ENCODE data around the gene ANO9.

DNA sequence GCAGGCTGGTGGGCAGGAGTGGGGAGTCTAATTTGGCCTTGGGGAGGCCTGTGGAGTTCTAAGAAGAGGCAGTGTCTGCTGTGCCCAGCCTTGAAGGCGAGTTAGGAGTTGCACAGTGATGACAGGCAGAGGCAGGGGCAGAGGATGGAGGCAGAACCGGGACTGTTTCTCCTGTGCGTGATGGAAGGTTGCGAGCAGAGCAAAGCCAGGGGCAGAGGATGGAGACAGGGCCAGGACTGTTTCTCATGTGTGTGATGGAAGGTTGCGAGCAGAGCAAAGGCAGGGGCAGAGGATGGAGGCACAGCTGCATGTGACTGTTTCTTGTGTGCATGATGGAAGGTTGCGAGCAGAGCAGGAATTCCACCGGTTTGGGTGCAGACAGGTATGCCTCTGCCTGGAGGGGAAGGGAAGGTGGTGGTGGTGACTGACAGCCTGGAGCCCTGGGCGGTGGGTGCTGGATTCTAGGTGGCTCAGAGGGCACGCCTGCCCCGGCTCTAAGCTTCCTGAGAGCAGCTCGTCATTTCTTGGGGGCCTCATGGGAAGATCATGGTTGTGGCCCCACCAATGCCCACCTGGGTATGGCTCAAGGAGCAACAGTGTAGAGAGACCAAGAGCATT lies 63.8 kb downstream of the ANO9 start:
- TF ChIP-seq, protein P1, sequence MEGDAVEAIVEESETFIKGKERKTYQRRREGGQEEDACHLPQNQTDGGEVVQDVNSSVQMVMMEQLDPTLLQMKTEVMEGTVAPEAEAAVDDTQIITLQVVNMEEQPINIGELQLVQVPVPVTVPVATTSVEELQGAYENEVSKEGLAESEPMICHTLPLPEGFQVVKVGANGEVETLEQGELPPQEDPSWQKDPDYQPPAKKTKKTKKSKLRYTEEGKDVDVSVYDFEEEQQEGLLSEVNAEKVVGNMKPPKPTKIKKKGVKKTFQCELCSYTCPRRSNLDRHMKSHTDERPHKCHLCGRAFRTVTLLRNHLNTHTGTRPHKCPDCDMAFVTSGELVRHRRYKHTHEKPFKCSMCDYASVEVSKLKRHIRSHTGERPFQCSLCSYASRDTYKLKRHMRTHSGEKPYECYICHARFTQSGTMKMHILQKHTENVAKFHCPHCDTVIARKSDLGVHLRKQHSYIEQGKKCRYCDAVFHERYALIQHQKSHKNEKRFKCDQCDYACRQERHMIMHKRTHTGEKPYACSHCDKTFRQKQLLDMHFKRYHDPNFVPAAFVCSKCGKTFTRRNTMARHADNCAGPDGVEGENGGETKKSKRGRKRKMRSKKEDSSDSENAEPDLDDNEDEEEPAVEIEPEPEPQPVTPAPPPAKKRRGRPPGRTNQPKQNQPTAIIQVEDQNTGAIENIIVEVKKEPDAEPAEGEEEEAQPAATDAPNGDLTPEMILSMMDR (IDR thresholded peaks at IDR 0.05), result no peak
- no peak for TF ChIP-seq POLR2A (IDR thresholded peaks at IDR 0.05)

Measured in breast epithelium (tissue), 3 donors.